A673 (cell line): ENCODE measurements around the gene OR52N4. TPM values are rescaled to one million over a fixed set of nuclear protein-coding genes. Genes with fewer than 3 reads are reported as not detected.

Experiments
- BruUV-seq: library from RNA; stranded (reverse); fragments of 400-500 nt; replicated peaks from 2 replicates; lab custom pipeline; 2021; lab: Mats Ljungman, UMichigan
- CTCF ChIA-PET: fragments of 300-600 bp; sonication (Branson Sonifier 250); formaldehyde crosslinking; loops from one replicate; lab custom pipeline; 2022; ENCODE audit warnings: antibody characterized with exemption; lab: Charles Lee
- POLR2A ChIA-PET: fragments of 300-600 bp; sonication (Branson Sonifier 250); formaldehyde crosslinking; loops from one replicate; lab custom pipeline; 2022; ENCODE audit warnings: antibody characterized with exemption; ENCODE audit not compliant: low non-redundant PET; lab: Charles Lee
- DNase-seq: peaks from one replicate; pipeline ENCODE4 v3.0.0-alpha.2; 2015; ENCODE audit warnings: low spot score
- H3K27ac ChIP-seq: fragments of 200-600 bp; sonication (generic); 2 replicates; pipeline ENCODE4 v1.5.1; 2016; ENCODE audit warnings: mixed run types, low read depth, mild to moderate bottlenecking, mixed read lengths, antibody characterized with exemption, low read length; ENCODE audit not compliant: poor library complexity, severe bottlenecking
- H3K27me3 ChIP-seq: fragments of 200-600 bp; sonication (generic); replicated peaks from 2 replicates; pipeline ENCODE4 v1.6.1; 2017; ENCODE audit warnings: mixed run types, low read depth, mild to moderate bottlenecking, mixed read lengths, antibody characterized with exemption, low read length; ENCODE audit not compliant: insufficient read depth, poor library complexity
- H3K36me3 ChIP-seq: fragments of 200-600 bp; sonication (generic); 2 replicates; pipeline ENCODE4 v1.6.1; 2016; ENCODE audit warnings: mixed run types, mild to moderate bottlenecking, mixed read lengths, antibody characterized with exemption, low read length; ENCODE audit not compliant: insufficient read depth, poor library complexity, severe bottlenecking
- H3K4me1 ChIP-seq: fragments of 200-600 bp; sonication (generic); 2 replicates; pipeline ENCODE4 v1.6.1; 2017; ENCODE audit warnings: mixed run types, mild to moderate bottlenecking, mixed read lengths, antibody characterized with exemption, low read length; ENCODE audit not compliant: insufficient read depth, poor library complexity, severe bottlenecking
- H3K4me3 ChIP-seq: fragments of 200-600 bp; sonication (generic); 2 replicates; pipeline ENCODE4 v1.5.1; 2016; ENCODE audit warnings: low read depth, mixed run types, mild to moderate bottlenecking, mixed read lengths, low read length; ENCODE audit not compliant: poor library complexity, severe bottlenecking
- H3K9me3 ChIP-seq: fragments of 200-600 bp; sonication (generic); 2 replicates; pipeline ENCODE4 v1.6.1; 2016; ENCODE audit warnings: mixed run types, low read depth, mild to moderate bottlenecking, mixed read lengths, antibody characterized with exemption, low read length; ENCODE audit not compliant: poor library complexity, severe bottlenecking
- EZH2 ChIP-seq: fragments of 200-600 bp; sonication (generic); IDR thresholded peaks from 2 replicates; pipeline ENCODE4 v1.6.1; 2017; ENCODE audit warnings: borderline replicate concordance, low read depth, mild to moderate bottlenecking, mixed read lengths, antibody characterized with exemption, low read length; ENCODE audit not compliant: poor library complexity, severe bottlenecking
- intact Hi-C: fragments of 100-400 bp; cut with micrococcal nuclease; formaldehyde crosslinking; loops from one replicate; pipeline ENCODE4 v1.10.0; 2022; ENCODE audit not compliant: unreplicated experiment
- total RNA-seq: library from RNA; stranded (reverse); gene quantifications from 2 replicates; pipeline ENCODE4 v1.2.3, GENCODE V29; 2021
- TF ChIP-seq, protein P1 (sequence below): fragments of 300-800, 200-600 bp; sonication (generic); conservative IDR thresholded peaks from 2 replicates; pipeline ENCODE4 v1.5.1; 2017; ENCODE audit warnings: low read depth, mild to moderate bottlenecking, antibody characterized with exemption, low read length, moderate library complexity, mixed read lengths

The OR52N4 gene
- total RNA-seq, 1 experiment from 2014 or later, result not detected

DNA sequence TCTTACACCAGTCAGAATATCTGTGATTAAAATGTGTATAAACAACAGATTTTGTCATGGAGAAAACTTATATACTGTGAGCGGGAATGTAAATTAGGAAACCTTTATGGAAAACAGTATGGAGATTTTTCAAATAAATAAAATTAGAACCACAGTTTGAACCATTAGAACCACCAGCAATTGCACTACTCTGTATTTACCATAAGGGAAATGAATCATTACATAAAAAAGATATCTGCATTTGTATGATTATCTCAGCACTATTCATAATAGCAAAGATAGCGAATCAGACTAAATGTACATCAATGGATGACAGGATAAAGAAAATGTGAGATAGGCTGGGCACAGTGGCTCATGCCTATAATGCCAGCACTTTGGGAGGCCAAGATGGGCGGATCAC lies 7.4 kb upstream of the OR52N4 start:
- Histone ChIP-seq H3K9me3 (no peaks in the 10 kb centered on the region), H3K36me3 (no peaks in the 10 kb centered on the region), H3K4me3 (no peak overlapping the region), H3K27ac (no peak overlapping the region), H3K4me1 (no peaks in the 10 kb centered on the region), H3K27me3 (no peaks in the 10 kb centered on the region)
- no peak for DNase-seq
- POLR2A ChIA-PET, result no interaction called here
- CTCF ChIA-PET, result no interaction called here
- no TSS peak for BruUV-seq
- intact Hi-C loops, result no loop called here
- TF ChIP-seq, protein P1, sequence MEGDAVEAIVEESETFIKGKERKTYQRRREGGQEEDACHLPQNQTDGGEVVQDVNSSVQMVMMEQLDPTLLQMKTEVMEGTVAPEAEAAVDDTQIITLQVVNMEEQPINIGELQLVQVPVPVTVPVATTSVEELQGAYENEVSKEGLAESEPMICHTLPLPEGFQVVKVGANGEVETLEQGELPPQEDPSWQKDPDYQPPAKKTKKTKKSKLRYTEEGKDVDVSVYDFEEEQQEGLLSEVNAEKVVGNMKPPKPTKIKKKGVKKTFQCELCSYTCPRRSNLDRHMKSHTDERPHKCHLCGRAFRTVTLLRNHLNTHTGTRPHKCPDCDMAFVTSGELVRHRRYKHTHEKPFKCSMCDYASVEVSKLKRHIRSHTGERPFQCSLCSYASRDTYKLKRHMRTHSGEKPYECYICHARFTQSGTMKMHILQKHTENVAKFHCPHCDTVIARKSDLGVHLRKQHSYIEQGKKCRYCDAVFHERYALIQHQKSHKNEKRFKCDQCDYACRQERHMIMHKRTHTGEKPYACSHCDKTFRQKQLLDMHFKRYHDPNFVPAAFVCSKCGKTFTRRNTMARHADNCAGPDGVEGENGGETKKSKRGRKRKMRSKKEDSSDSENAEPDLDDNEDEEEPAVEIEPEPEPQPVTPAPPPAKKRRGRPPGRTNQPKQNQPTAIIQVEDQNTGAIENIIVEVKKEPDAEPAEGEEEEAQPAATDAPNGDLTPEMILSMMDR, result no peak

DNA sequence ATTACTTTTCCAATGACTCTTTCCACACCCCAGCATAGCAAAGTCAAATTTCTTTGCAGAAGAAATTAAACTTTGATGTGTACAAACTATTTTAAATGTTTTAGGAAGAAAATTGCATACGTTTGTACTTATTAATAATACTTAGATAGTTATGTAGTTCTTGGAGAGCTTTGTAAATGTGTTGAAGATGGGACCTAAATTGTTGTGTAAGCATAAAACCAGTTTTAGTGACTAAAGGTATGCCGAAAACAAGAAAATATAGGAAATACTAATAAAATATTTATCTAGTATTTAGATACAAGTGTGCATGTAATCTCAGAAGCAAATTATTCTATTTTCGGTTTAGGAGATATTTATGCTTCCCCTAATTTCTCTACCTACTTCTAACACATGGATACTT lies 4.2 kb upstream of the OR52N4 start:
- no TSS peak for BruUV-seq
- ChIA-PET POLR2A (no interaction called here), CTCF (no interaction called here)
- Histone ChIP-seq H3K27me3 (peaks cover 6% of the 10 kb centered on the region), H3K27ac (no peak overlapping the region), H3K36me3 (no peaks in the 10 kb centered on the region), H3K4me3 (no peak overlapping the region), H3K4me1 (no peaks in the 10 kb centered on the region), H3K9me3 (no peaks in the 10 kb centered on the region)
- TF ChIP-seq EZH2, result no peak
- TF ChIP-seq, protein P1, result no peak
- intact Hi-C loops, result no loop called here
- DNase-seq, result no peak

- Histone ChIP-seq H3K4me1 (no peaks in the 10 kb centered on the region), H3K27me3 (no peaks in the 10 kb centered on the region), H3K9me3 (no peaks in the 10 kb centered on the region), H3K27ac (no peak overlapping the region), H3K36me3 (no peaks in the 10 kb centered on the region), H3K4me3 (no peak overlapping the region)
- ChIA-PET POLR2A (no interaction called here), CTCF (no interaction called here)
- DNase-seq, result no peak
- no TSS peak for BruUV-seq
- TF ChIP-seq EZH2, result no peak
- TF ChIP-seq, protein P1, result no peak
- intact Hi-C loops, result no loop called here
These were observed 13.0 kb downstream of the OR52N4 start for GRCh38 chr11:5767056-5767455.
